ELR (cell line): ENCODE results near the gene DOCK1.
A peak's percentile ranks its signal among the peaks of the same experiment; 100 is the strongest.

Experiments
- DNase-seq: peaks from one replicate; pipeline ENCODE4 v3.0.0-alpha.2; 2015; ENCODE audit warnings: low read depth

The DOCK1 gene

DNA sequence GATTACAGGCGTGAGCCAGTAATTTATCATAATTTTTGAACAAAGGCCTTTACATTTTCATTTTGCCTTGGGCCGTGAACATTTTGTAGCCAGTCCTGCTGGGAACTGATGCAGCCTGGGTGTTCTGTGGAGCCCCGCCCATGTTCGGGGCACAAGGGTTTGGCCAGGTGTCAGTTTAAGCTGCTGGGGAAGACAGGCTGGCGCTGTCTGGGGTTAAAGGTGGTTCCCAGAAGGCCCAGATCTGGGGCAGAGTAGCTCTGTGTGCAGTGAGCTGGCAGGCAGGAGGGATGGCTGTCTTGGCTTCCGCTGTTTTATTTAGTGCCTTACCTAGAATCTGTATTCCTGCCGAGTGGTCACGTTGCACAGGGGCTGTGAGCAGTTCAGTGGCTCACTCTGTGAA, 50.2 kb downstream of the DOCK1 start:
- no peak for DNase-seq

GRCh38 chr10:126955934-126956711, 50.9 kb downstream of the DOCK1 start:
- no peak for DNase-seq

- no peak for DNase-seq
These were observed 51.5 kb downstream of the DOCK1 start for GRCh38 chr10:126956712-126957108.

DNA sequence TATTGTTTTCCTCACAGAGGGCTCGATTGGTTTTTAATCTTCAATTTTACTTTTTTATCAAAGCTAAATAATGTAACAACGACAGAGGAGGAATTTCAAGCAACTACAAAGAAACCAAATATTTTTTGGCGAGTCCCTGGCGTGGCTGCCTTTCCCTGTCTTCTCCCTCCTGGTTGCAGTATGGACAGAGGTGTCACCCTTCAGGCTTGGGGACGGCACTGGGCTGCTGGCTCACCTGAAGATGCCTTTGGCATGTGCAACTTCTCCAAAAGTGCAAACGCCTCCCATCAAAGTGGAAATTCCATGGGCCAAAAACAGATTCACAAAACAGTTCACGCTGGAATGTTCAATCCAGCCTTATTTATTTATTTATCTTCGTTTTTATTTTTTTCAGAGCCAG, 51.9 kb downstream of the DOCK1 start:
- DNase-seq, result no peak

DNA sequence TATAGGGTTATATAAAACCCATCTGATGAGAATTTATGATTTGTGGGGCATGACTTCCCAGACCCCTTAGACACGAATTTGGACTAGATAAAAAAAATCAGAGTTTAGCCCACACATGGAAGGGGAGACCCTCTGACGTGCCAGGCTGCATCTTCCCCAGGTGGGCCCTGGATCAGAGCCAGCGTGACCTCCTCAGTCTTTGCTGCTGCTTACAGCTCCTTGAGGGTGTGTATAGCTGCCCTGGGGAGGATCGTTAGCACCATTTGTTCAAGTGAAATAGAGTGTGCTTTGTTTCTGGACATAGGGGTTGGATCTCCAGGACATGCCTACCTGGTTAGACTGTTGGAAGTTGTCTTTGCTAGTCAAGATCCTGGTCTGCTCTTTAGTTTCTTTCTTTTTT, 54.2 kb downstream of the DOCK1 start:
- no peak for DNase-seq

- DNase-seq, result no peak
These were observed 54.9 kb downstream of the DOCK1 start for GRCh38 chr10:126959906-126960685.

GRCh38 chr10:126963354-126963753, 58.1 kb downstream of the DOCK1 start:
- no peak for DNase-seq

DNA sequence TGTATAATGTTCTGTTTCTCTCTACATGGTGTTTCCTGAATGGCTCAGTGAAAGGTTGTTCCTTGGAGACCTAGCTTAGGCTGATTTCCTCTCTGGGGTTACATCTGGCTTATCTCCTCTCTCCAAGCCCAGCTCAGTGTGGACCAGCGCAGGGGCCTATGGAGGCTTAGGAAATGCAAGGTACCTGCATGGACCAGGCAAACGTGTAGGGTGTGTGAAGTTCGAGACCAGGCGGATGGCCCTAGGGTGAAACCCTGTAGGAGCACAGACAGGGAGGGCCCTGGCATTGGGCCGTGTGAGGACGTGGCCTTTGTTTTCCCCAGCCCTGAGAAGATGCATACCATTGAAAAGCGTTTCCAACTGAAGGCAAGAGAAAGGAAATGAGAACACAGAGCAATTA, 59.0 kb downstream of the DOCK1 start:
- DNase-seq, result no peak

GRCh38 chr10:126966938-126967337, 61.7 kb downstream of the DOCK1 start:
- no peak for DNase-seq

- DNase-seq, result peak; percentile 21
These were observed 64.1 kb downstream of the DOCK1 start for GRCh38 chr10:126969310-126969709.

- DNase-seq, result peak; percentile 91
These were observed 67.6 kb downstream of the DOCK1 start for GRCh38 chr10:126972635-126973414.

- no peak for DNase-seq
These were observed 70.0 kb downstream of the DOCK1 start for GRCh38 chr10:126975221-126975620.

- DNase-seq, result no peak
These were observed 72.0 kb downstream of the DOCK1 start for GRCh38 chr10:126977216-126977615.

DNA sequence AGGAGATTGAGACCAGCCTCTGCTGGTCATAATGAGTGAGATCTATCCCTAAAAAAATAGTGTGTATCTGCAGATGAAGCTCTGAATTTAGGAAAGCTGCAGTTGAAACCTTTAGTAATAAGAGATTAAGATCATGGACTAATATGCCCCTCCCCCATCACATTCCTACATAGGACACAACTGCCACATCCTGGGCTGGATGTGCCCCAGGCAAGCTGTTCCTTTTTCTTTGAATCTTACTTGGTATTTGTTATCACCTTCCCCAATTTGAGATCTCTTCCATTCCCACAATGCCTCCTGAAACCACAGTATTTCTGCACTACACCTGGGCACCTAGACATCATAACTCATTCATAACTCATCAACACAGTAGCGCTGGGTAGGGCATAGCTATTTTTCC, 74.1 kb downstream of the DOCK1 start:
- peak; percentile 15 for DNase-seq

DNA sequence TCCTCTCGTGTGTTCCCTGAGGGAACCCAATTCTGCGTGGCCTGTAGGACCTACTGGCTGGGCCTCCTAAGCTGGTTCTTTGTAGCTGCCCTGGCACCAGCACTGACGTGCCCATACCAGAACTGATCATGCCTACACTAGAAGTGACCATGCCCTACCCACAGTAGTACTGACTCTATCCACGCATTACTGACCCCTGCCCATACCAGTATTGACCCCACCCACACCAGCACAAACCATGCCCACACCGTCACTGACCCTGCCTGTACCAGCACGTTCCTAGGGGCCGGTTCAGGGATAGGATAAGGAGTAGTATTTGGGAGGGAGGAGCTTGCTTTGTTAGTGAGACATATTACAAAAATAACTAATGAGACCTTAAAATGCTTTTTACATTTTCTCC, 88.0 kb downstream of the DOCK1 start:
- no peak for DNase-seq

DNA sequence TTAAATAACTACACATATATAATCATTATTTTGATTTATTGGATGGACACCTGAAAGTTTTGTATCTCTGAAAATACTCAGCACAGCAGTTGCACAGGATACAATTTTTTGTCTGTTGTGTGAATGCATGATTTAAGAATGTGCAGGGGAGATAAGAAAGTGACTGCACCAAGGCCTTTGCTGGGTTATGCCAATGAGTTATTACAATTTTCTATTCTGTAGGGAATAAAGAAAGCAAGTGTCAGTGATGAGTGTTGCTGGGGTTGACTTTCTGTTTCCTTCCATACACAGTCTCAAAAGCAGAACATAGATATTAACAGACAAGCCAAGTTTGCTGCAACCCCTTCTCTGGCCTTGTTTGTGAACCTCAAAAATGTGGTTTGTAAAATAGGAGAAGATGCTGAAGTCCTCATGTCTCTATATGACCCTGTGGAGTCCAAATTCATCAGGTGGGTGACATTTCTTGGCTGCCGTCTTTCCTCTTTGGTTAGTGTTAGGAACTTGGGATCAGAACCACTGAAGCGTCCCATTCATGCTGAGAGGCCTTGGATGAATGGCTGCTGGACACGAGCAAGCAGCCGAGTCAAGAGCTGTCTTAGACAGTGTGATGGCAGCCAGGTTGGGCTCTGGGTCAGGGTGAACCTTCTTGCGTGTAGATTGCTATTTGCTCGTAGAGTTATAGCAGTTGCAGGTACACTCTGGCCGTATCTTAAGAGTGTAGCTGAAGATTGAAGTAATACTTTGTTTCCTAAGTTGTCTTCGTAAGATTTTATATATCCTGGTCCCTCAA, 92.8 kb downstream of the DOCK1 start:
- no peak for DNase-seq

DNA sequence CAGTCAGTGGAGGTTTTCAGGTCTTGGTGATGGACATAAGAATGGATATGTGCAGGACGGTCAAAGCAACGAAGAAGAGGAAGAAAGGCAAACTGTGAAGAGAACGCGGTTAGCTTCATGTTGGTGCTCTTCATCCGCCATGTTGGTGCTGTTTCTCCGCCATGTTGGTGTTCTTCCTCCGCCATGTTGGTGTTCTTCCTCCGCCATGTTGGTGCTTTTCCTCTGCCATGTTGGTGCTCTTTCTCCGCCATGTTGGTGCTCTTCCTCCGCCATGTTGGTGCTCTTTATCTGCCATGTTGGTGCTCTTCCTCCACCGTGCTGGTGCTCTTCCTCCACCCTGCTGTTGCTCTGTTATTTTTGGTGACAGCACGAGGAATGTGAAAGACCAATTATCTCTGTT, 95.4 kb downstream of the DOCK1 start:
- DNase-seq, result no peak

DNA sequence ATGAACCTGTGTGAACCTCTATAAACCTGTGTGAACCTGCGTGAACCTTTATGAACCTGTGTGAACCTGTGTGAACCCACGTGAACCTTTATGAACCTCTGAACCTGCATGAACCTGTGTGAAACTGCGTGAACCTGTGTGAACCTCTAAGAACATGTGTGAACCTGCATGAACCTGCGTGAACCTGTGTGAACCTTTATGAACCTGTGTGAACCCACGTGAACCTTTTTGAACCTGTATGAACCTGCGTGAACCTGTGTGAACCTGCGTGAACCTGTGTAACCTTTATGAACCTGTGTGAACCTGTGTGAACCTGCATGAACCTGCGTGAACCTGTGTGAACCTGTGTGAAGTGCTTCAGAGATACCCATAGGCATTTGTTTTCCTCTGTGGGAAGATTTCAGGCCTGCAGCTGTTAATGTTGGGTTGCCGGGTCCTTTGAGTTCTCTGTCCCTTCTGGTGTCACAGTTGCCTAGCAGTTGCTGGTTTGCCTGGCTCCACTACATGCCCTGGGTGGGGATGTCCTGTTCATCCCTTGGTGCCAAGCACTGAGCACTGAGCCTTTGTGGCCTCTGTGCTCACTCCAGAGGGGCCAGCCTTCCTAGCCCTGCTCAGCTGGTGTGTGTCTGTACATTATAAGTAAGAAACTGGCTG, 97.9 kb downstream of the DOCK1 start:
- DNase-seq, result no peak

GRCh38 chr10:127006453-127006852, 101.2 kb downstream of the DOCK1 start:
- DNase-seq, result no peak

GRCh38 chr10:127009366-127009765, 104.1 kb downstream of the DOCK1 start:
- no peak for DNase-seq

DNA sequence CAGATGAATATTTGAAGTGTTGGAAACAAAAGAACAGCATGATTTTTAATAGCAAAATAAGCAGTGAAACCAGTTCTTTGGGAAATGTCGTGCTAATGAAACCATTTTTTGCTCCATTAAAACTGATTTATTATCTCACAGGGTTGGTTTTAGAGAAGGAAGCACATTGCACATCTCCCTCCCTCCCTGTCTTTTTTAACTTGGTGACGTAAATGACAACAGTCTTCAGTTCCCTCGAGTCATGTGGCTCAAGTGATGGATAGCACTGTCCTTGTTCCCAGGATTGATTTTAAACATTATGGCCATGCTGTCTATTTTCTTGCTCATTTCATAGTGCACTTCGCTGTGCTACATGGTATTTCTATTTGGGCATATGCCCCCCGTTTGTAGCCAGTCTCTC, 105.9 kb downstream of the DOCK1 start:
- no peak for DNase-seq
